SU-DHL-6 (cell line): ENCODE measurements around the gene FOXP4.

Source experiments
- H2AFZ ChIP-seq: fragments of 200-600 bp; sonication (generic); 2 replicates; pipeline ENCODE4 v1.6.1; 2014; ENCODE audit warnings: low read depth, mild to moderate bottlenecking, moderate library complexity, mixed read lengths, antibody characterized with exemption, low read length; ENCODE audit not compliant: severe bottlenecking
- H3F3A ChIP-seq: fragments of 200-600 bp; shearing (Covaris generic); 2 replicates; pipeline ENCODE4 v1.6.0; 2016; ENCODE audit warnings: antibody characterized with exemption, mild to moderate bottlenecking; ENCODE audit not compliant: insufficient read depth
- H3K27ac ChIP-seq: fragments of 200-600 bp; sonication (generic); 2 replicates; pipeline ENCODE4 v1.5.1; 2016; ENCODE audit warnings: low read depth, mild to moderate bottlenecking, low read length, moderate library complexity, mixed read lengths
- H3K27me3 ChIP-seq: fragments of 200-600 bp; sonication (generic), shearing (Covaris generic); 2 replicates; pipeline ENCODE4 v1.6.0; 2014; ENCODE audit warnings: mild to moderate bottlenecking, low read length
- H3K36me3 ChIP-seq: fragments of 200-600 bp; sonication (generic); 2 replicates; pipeline ENCODE4 v1.6.1; 2014; ENCODE audit warnings: mild to moderate bottlenecking, low read length, mixed read lengths
- H3K4me2 ChIP-seq: fragments of 300-600, 200-600 bp; shearing (Covaris generic), sonication (generic); 2 replicates; pipeline ENCODE4 v1.6.0; 2014; ENCODE audit warnings: low read length, low read depth, mild to moderate bottlenecking; ENCODE audit not compliant: poor library complexity, severe bottlenecking
- H3K4me3 ChIP-seq: fragments of 200-600 bp; sonication (generic); 2 replicates; pipeline ENCODE4 v1.5.1; 2014; ENCODE audit warnings: antibody characterized with exemption, low read length, mild to moderate bottlenecking, mixed read lengths; ENCODE audit not compliant: insufficient read depth, poor library complexity, severe bottlenecking
- H3K79me2 ChIP-seq: fragments of 200-600 bp; sonication (generic); 2 replicates; pipeline ENCODE4 v1.6.1; 2014; ENCODE audit warnings: mild to moderate bottlenecking, low read length, moderate library complexity; ENCODE audit not compliant: insufficient read depth
- H3K9ac ChIP-seq: fragments of 200-600 bp; sonication (generic); 2 replicates; pipeline ENCODE4 v1.7.0; 2014; ENCODE audit warnings: mild to moderate bottlenecking, low read length
- H3K9me2 ChIP-seq: fragments of 200-600 bp; sonication (generic); replicated peaks from 2 replicates; pipeline ENCODE4 v1.6.1; 2014; ENCODE audit warnings: low read length; ENCODE audit not compliant: insufficient read depth
- H3K9me3 ChIP-seq: fragments of 200-600 bp; sonication (generic); 2 replicates; pipeline ENCODE4 v1.6.1; 2014; ENCODE audit warnings: low read length, mixed read lengths; ENCODE audit not compliant: insufficient read depth
- H4K20me1 ChIP-seq: fragments of 200-600 bp; sonication (generic); 2 replicates; pipeline ENCODE4 v1.6.1; 2014; ENCODE audit warnings: low read depth, mild to moderate bottlenecking, antibody characterized with exemption, low read length, moderate library complexity, mixed read lengths
- CTCF ChIP-seq: fragments of 200-600 bp; sonication (generic); IDR thresholded peaks from one replicate; pipeline ENCODE4 v1.5.1; 2017; ENCODE audit warnings: antibody characterized with exemption, mild to moderate bottlenecking, low read length, moderate library complexity; ENCODE audit not compliant: insufficient read depth, poor library complexity, severe bottlenecking
- EZH2phosphoT487 ChIP-seq: fragments of 200-600 bp; sonication (generic), shearing (Covaris generic); conservative IDR thresholded peaks from 2 replicates; pipeline ENCODE4 v1.6.1; 2018; ENCODE audit warnings: mild to moderate bottlenecking, antibody characterized with exemption, low read length, moderate library complexity, mixed read lengths

Gene FOXP4

GRCh38 chr6:41571021-41571780 lies 25.0 kb downstream of the FOXP4 start:
- H3F3A ChIP-seq = no peaks in the 10 kb centered on the region
- H3K9me3 ChIP-seq = no peaks in the 10 kb centered on the region
- no peak overlapping the region for H3K4me3 ChIP-seq
- H3K4me2 ChIP-seq = no peak overlapping the region
- H4K20me1 ChIP-seq = no peaks in the 10 kb centered on the region
- no peaks in the 10 kb centered on the region for H3K79me2 ChIP-seq
- no peaks in the 10 kb centered on the region for H3K36me3 ChIP-seq
- H2AFZ ChIP-seq = no peak overlapping the region
- no peaks in the 10 kb centered on the region for H3K27me3 ChIP-seq
- H3K9me2 ChIP-seq = no peaks in the 10 kb centered on the region
- no peak overlapping the region for H3K27ac ChIP-seq
- H3K9ac ChIP-seq = no peak overlapping the region
- TF ChIP-seq CTCF = no peak
- no peak for TF ChIP-seq EZH2phosphoT487

DNA sequence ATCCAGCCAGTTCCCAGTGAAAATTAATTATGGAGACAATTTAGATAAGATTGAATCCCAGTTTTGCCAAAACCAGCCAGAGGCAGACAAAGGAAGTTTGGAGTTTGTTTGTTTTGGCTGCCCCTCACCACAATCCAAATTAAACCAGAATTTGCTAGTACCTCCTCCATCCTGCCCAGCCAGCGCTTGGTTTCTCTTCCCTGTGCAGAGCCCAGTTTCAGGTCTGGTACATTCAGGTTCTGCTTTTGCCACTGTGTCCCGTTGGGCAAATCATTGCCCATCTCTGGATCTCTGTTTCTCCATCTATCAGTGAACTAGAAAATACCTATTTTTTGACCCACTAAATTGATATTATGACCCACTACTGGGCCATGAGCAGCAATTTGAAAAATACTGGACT lies 26.4 kb downstream of the FOXP4 start:
- Histone ChIP-seq H3K79me2 (no peaks in the 10 kb centered on the region), H3K4me3 (no peak overlapping the region), H3K9me2 (no peaks in the 10 kb centered on the region), H3K36me3 (no peaks in the 10 kb centered on the region), H2AFZ (no peak overlapping the region), H3K27ac (no peak overlapping the region), H3F3A (no peaks in the 10 kb centered on the region), H3K27me3 (no peaks in the 10 kb centered on the region), H3K4me2 (no peak overlapping the region), H4K20me1 (no peaks in the 10 kb centered on the region), H3K9me3 (no peaks in the 10 kb centered on the region), H3K9ac (no peak overlapping the region)
- TF ChIP-seq EZH2phosphoT487 (no peak), CTCF (no peak)

GRCh38 chr6:41573276-41573675 lies 27.1 kb downstream of the FOXP4 start:
- no peak overlapping the region for H3K4me3 ChIP-seq
- H3K79me2 ChIP-seq = no peaks in the 10 kb centered on the region
- no peaks in the 10 kb centered on the region for H3K9me3 ChIP-seq
- no peak overlapping the region for H3K27ac ChIP-seq
- H3K9ac ChIP-seq = no peak overlapping the region
- no peaks in the 10 kb centered on the region for H3F3A ChIP-seq
- no peak overlapping the region for H2AFZ ChIP-seq
- H4K20me1 ChIP-seq = no peaks in the 10 kb centered on the region
- H3K4me2 ChIP-seq = no peak overlapping the region
- TF ChIP-seq EZH2phosphoT487 = no peak
- no peak for TF ChIP-seq CTCF
- H3K9me2 ChIP-seq = no peaks in the 10 kb centered on the region
- H3K36me3 ChIP-seq = no peaks in the 10 kb centered on the region
- H3K27me3 ChIP-seq = no peaks in the 10 kb centered on the region
